Activated naive CD4-positive, alpha-beta T cell treated with Interleukin-2 at 50 U/mL for 16 hours (primary cell): Measurements from ENCODE around the gene MAS1.
A peak's percentile ranks its signal among the peaks of the same experiment; 100 is the strongest.
"Not testable (repeated sequence)": the region's sequence is repeated elsewhere in the genome, so short reads cannot be mapped to it uniquely, and the experiment has no call there.

ENCODE experiments used
- DNase-seq: peaks from one replicate; pipeline ENCODE4 v3.0.0-alpha.2; 2020

Gene MAS1

GRCh38 chr6:159919011-159919511, 28.3 kb downstream of the MAS1 start:
- no peak for DNase-seq

- no peak for DNase-seq
Measured at GRCh38 chr6:159919800-159920199, 29.0 kb downstream of the MAS1 start.

- DNase-seq, result not testable (repeated sequence)
Measured at GRCh38 chr6:159924150-159924549, 33.4 kb downstream of the MAS1 start.

- DNase-seq, result no peak
Measured at GRCh38 chr6:159926542-159927203, 35.9 kb downstream of the MAS1 start.

- DNase-seq, result peak; percentile 74
Measured at GRCh38 chr6:159929819-159930218, 39.0 kb downstream of the MAS1 start.

GRCh38 chr6:159931112-159931511, 40.3 kb downstream of the MAS1 start:
- DNase-seq, result peak; percentile 49

- DNase-seq, result no peak
Measured at GRCh38 chr6:159931846-159932245, 41.1 kb downstream of the MAS1 start.

GRCh38 chr6:159933077-159933476, 42.3 kb downstream of the MAS1 start:
- no peak for DNase-seq

- DNase-seq, result no peak
Measured at GRCh38 chr6:159934181-159934580, 43.4 kb downstream of the MAS1 start.

- no peak for DNase-seq
Measured at GRCh38 chr6:159935065-159935464, 44.3 kb downstream of the MAS1 start.

- DNase-seq, result no peak
Measured at GRCh38 chr6:159935633-159936032, 44.8 kb downstream of the MAS1 start.

- no peak for DNase-seq
Measured at GRCh38 chr6:159939591-159940016, 48.8 kb downstream of the MAS1 start.
